ENCODE results near the gene KIF26A. TPM values are rescaled to one million over a fixed set of nuclear protein-coding genes. Genes with fewer than 3 reads are reported as not detected.

KIF26A gene
- total and polyA plus RNA-seq, 2 of the 4 experiments (the other 2 are of a cell fraction): not detected

GRCh38 chr14:104107101-104107581 is 31.2 kb upstream of the KIF26A start:
- no peak overlapping the region for H2AK9ac ChIP-seq (replicated peaks; ENCODE audit: low read depth, low read length, poor library complexity)
- TF ChIP-seq CHD1 (IDR thresholded peaks at IDR 0.05; ENCODE audit: low read depth, low read length): no peak
- no peak for TF ChIP-seq RCOR1 (IDR thresholded peaks at IDR 0.05; ENCODE audit: insufficient replicate concordance, low read length)
- TF ChIP-seq SMC3 (IDR thresholded peaks at IDR 0.05; ENCODE audit: low read depth, low read length): no peak
- TF ChIP-seq ELK1 (IDR thresholded peaks at IDR 0.05; ENCODE audit: borderline replicate concordance, low read depth, low read length): no peak
- no peak for TF ChIP-seq BHLHE40 (IDR thresholded peaks at IDR 0.05; ENCODE audit: low read depth, low read length)
- no peak for TF ChIP-seq FOS (IDR thresholded peaks at IDR 0.05; ENCODE audit: low read depth, low read length)
- no peak for TF ChIP-seq RAD21 (IDR thresholded peaks at IDR 0.05; ENCODE audit: low read length)
- no peak for TF ChIP-seq MXI1 (IDR thresholded peaks at IDR 0.05; ENCODE audit: borderline replicate concordance, low read depth, low read length)
- TF ChIP-seq NFE2L2 (IDR thresholded peaks at IDR 0.05; ENCODE audit: low read depth, low read length): no peak
- no peak for TF ChIP-seq CEBPB (IDR thresholded peaks at IDR 0.05; ENCODE audit: low read depth, low read length)
- TF ChIP-seq MAZ (IDR thresholded peaks at IDR 0.05; ENCODE audit: borderline replicate concordance, low read depth, low read length): no peak
- no peak for TF ChIP-seq CTCF (conservative IDR thresholded peaks at IDR 0.05; ENCODE audit: low read depth, low read length)
- no peak for TF ChIP-seq USF2 (IDR thresholded peaks at IDR 0.05; ENCODE audit: low read depth, low read length)
- TF ChIP-seq POLR2A (IDR thresholded peaks at IDR 0.05; ENCODE audit: low read depth, low read length): no peak
- TF ChIP-seq RFX5 (IDR thresholded peaks at IDR 0.05; ENCODE audit: low read depth, low read length): no peak
- TF ChIP-seq MAFK (IDR thresholded peaks at IDR 0.05; ENCODE audit: low read depth, low read length): no peak
- H3K9me3 ChIP-seq (ENCODE audit: control insufficient read depth, insufficient read depth, low read length): no peaks in the 10 kb centered on the region
- no peaks in the 10 kb centered on the region for H3K9me1 ChIP-seq (ENCODE audit: insufficient read depth, low read length)
- H3K56ac ChIP-seq (ENCODE audit: extremely low read depth, insufficient read depth, low read length): no peak overlapping the region
- no peak overlapping the region for H2BK120ac ChIP-seq (ENCODE audit: low read depth, low read length)
- no peak overlapping the region for H3K14ac ChIP-seq (replicated peaks; ENCODE audit: low read depth, low read length)
- DNase-seq (no peak), ATAC-seq (ENCODE audit: low read depth) (no peak)
- H3K18ac ChIP-seq (ENCODE audit: low read depth, low read length): no peak overlapping the region
- H3K4me1 ChIP-seq (ENCODE audit: control insufficient read depth, insufficient read depth, low read length): no peaks in the 10 kb centered on the region
- H2AFZ ChIP-seq (replicated peaks; ENCODE audit: low read length, poor library complexity): no peak overlapping the region
- no peak overlapping the region for H3K27ac ChIP-seq (ENCODE audit: insufficient read depth, low read length)
- no peak overlapping the region for H3K4me2 ChIP-seq (ENCODE audit: low read depth, low read length)
- in situ Hi-C loops (cut with MboI; ENCODE audit: low sequenced_read_pairs): no loop called here
- H3K9ac ChIP-seq (ENCODE audit: low read depth, low read length): no peak overlapping the region
- H2BK15ac ChIP-seq (ENCODE audit: low read depth, low read length): no peak overlapping the region
- no peak overlapping the region for H3K4ac ChIP-seq (ENCODE audit: low read depth, low read length)
- no peak overlapping the region for H4K91ac ChIP-seq (ENCODE audit: insufficient read depth, low read depth, low read length)
- no peak overlapping the region for H3K23ac ChIP-seq (ENCODE audit: low read depth, low read length)
- no peak overlapping the region for H4K8ac ChIP-seq (ENCODE audit: low read depth in 2 of 2, low read length in 2 of 2)
- H2BK5ac ChIP-seq (ENCODE audit: low read depth, low read length, poor library complexity, severe bottlenecking): no peak overlapping the region
- no peaks in the 10 kb centered on the region for H3K36me3 ChIP-seq (ENCODE audit: control insufficient read depth, insufficient read depth, low read length)
- POLR2A ChIA-PET (ENCODE audit: unreplicated experiment): no interaction called here
- H3K79me1 ChIP-seq (ENCODE audit: low read depth in 1 of 2, low read length in 2 of 2): no peaks in the 10 kb centered on the region
- dilution Hi-C loops (cut with HindIII; ENCODE audit: low sequenced_read_pairs, unreplicated experiment): no loop called here
- H4K5ac ChIP-seq (ENCODE audit: low read depth, low read length): no peak overlapping the region
- no peaks in the 10 kb centered on the region for H4K20me1 ChIP-seq (ENCODE audit: insufficient read depth, low read length)
- H2BK20ac ChIP-seq (ENCODE audit: low read depth, low read length): no peak overlapping the region
- no TSS peak for BruUV-seq (replicated peaks)
- no peak overlapping the region for H3K4me3 ChIP-seq (ENCODE audit: insufficient read depth, low read depth, low read length)
- WGBS, 2 experiments (ENCODE audit: extremely low coverage in 2 of 2, insufficient read length in 1 of 2): 76% methylated on average over 14 of the region's 19 CpGs; no CpG with 5 or more reads in 1 of the 2 experiments
- H3K27me3 ChIP-seq (ENCODE audit: control insufficient read depth, insufficient read depth, low read length): no peaks in the 10 kb centered on the region
- CTCF ChIA-PET: no interaction called here
- H2AK5ac ChIP-seq (ENCODE audit: low read depth, low read length): no peak overlapping the region
- intact Hi-C loops (cut with micrococcal nuclease): no loop called here

Data from IMR-90 (cell line).